K562 (cell line): ENCODE results near the gene ECM1. TPM values are rescaled to one million over a fixed set of nuclear protein-coding genes. Genes with fewer than 3 reads are reported as not detected.
A peak's percentile ranks its signal among the peaks of the same experiment; 100 is the strongest.

Experiments used
- ATAC-seq: fragments of 200-7000 bp; cut with Tn5 transposase; 3 replicates; pipeline ENCODE4 v1.9.1; 2020; ENCODE audit warnings: moderate library complexity
- BruUV-seq: library from RNA; stranded (reverse); fragments of 400-500 nt; replicated peaks from 2 replicates; lab custom pipeline; 2021; lab: Mats Ljungman, UMichigan
- CTCF ChIA-PET: fragments of 300-600 bp; formaldehyde crosslinking; extraction: SDS; loops from one replicate; lab custom pipeline; 2021; ENCODE audit warnings: low intra/inter-chr PET ratio; lab: Yijun Ruan, JAX
- POLR2A ChIA-PET: fragments of 300-600, 350-650 bp; sonication (Branson Sonifier 250); formaldehyde crosslinking; extraction: SDS; loops from one replicate; lab custom pipeline; 2021; ENCODE audit warnings: antibody characterized with exemption, inconsistent platforms; lab: Yijun Ruan, JAX
- DNase-seq, 4 experiments: peaks; one replicate each; pipeline versions ENCODE4 v3.0.0 to v3.0.0-alpha.2; 2011 to 2018; ENCODE audit warnings: low spot score in 3 of 4, mixed read lengths in 3 of 4; ENCODE audit errors: extremely low read depth in 1 of 4
- FAIRE-seq: peaks from 2 replicates; lab custom pipeline; 2011; peaks lifted over from hg19 to GRCh38; lab: Jason Lieb, UNC
- H2AFZ ChIP-seq: 2 replicates; pipeline ENCODE4 v1.6.0; 2011; ENCODE audit warnings: low read depth, low read length, control low read depth, inconsistent platforms
- H3K27ac ChIP-seq: fragments of 200-600 bp; 3 replicates; pipeline ENCODE4 v1.8.0; 2011; ENCODE audit warnings: low read depth, mild to moderate bottlenecking, control low read depth, inconsistent platforms, low read length, moderate library complexity, mixed read lengths; ENCODE audit errors: extremely low read depth
- H3K27me3 ChIP-seq, 2 experiments: fragments of 300-600 bp in 1 of 2; 2 replicates in 1 of 2; 3 replicates in 1 of 2; pipeline versions ENCODE4 v1.6.0 to v1.8.0; 2011; ENCODE audit warnings: inconsistent platforms in 2 of 2, low read length in 2 of 2, mild to moderate bottlenecking in 1 of 2, mixed read lengths in 1 of 2, moderate library complexity in 1 of 2; ENCODE audit not compliant: control insufficient read depth in 2 of 2, insufficient read depth in 2 of 2
- H3K36me3 ChIP-seq: fragments of 300-600 bp; 3 replicates; pipeline ENCODE4 v1.8.0; 2011; ENCODE audit warnings: mild to moderate bottlenecking, low read length, inconsistent platforms; ENCODE audit not compliant: control insufficient read depth, insufficient read depth
- H3K4me1 ChIP-seq, 2 experiments: fragments of 200-600 bp in 1 of 2; replicated peaks in 1 of 2; 2 replicates in 1 of 2; 3 replicates in 1 of 2; pipeline versions ENCODE4 v1.5.1 to v1.8.0; 2011; ENCODE audit warnings: inconsistent platforms in 2 of 2, low read length in 2 of 2, mild to moderate bottlenecking in 1 of 2, mixed read lengths in 1 of 2, moderate library complexity in 1 of 2; ENCODE audit not compliant: control insufficient read depth in 2 of 2, insufficient read depth in 2 of 2
- H3K4me2 ChIP-seq: 2 replicates; pipeline ENCODE4 v1.6.1; 2011; ENCODE audit warnings: low read length, control low read depth, inconsistent platforms, mixed read lengths; ENCODE audit not compliant: insufficient read depth
- H3K4me3 ChIP-seq: fragments of 200-600 bp; sonication (generic), shearing (Covaris generic); 2 replicates; pipeline ENCODE4 v1.5.1; 2016; ENCODE audit warnings: control low read depth, inconsistent platforms
- H3K79me2 ChIP-seq: fragments of 200-600 bp; 3 replicates; pipeline ENCODE4 v1.8.0; 2011; ENCODE audit warnings: low read length, inconsistent platforms; ENCODE audit not compliant: control insufficient read depth, insufficient read depth
- H3K9ac ChIP-seq, 2 experiments: 2 replicates each; pipeline versions ENCODE4 v1.6.0 to v1.6.1; 2011; ENCODE audit warnings: low read depth in 2 of 2, low read length in 2 of 2, control low read depth in 1 of 2, inconsistent platforms in 1 of 2, mild to moderate bottlenecking in 1 of 2, mixed read lengths in 1 of 2; ENCODE audit not compliant: insufficient read depth in 1 of 2
- H3K9me1 ChIP-seq: one replicate; pipeline ENCODE4 v1.6.0; 2011; ENCODE audit warnings: inconsistent platforms, mild to moderate bottlenecking, low read length, moderate library complexity; ENCODE audit not compliant: control insufficient read depth, insufficient read depth
- H3K9me3 ChIP-seq: replicated peaks from 2 replicates; pipeline ENCODE4 v1.5.1; 2011; ENCODE audit warnings: low read depth, low read length, inconsistent platforms; ENCODE audit not compliant: control insufficient read depth, insufficient read depth
- H4K20me1 ChIP-seq: replicated peaks from 2 replicates; pipeline ENCODE4 v1.6.1; 2011; ENCODE audit warnings: low read length, inconsistent platforms, mixed read lengths; ENCODE audit not compliant: control insufficient read depth, insufficient read depth
- PBX2 ChIP-seq, 2 experiments: IDR thresholded peaks in 1 of 2; conservative IDR thresholded peaks in 1 of 2; 2 replicates each; pipeline ENCODE4 v1.6.1; 2016; ENCODE audit warnings: low read depth in 2 of 2, mild to moderate bottlenecking in 1 of 2, missing compliant biosample characterization in 1 of 2, missing genetic modification characterization in 1 of 2, moderate library complexity in 1 of 2
- ZNF282 ChIP-seq: sonication (generic); formaldehyde crosslinking; IDR thresholded peaks from 2 replicates; pipeline ENCODE4 v1.8.1; 2023; ENCODE audit warnings: missing genetic modification reagents
- WGBS: fragments of 100-300 bp; shearing (Covaris generic); methylation state at CpG from one replicate; pipeline ENCODE4 v1.1.6; 2016; ENCODE audit warnings: low coverage, mixed read lengths; ENCODE audit not compliant: insufficient coverage; ENCODE audit errors: missing lambda C conversion rate; 5-methylcytosine and 5-hydroxymethylcytosine counted together
- in situ Hi-C: fragments of 300-500 bp; cut with MboI; formaldehyde crosslinking; loops from 4 replicates; pipeline ENCODE4 v1.15.0; 2018; ENCODE audit warnings: inconsistent platforms, mixed read lengths
- intact Hi-C: fragments of 100-400 bp; cut with micrococcal nuclease; formaldehyde crosslinking; loops from 2 replicates; pipeline ENCODE4 v1.14.2; 2022
- polyA plus RNA-seq, 8 experiments: library from polyadenylated mRNA; depleted of rRNA in 4 of 8; stranded (reverse) in 5 of 8; unstranded in 3 of 8; fragments of >200 nt; fragmentation: Nextera tagmentation in 2 of 8; fragmentation: Illumina TruSeq in 1 of 8; extraction: Ambion mirVana in 2 of 8; extraction: Trizol in 1 of 8; gene quantifications; 2 replicates each; pipeline versions ENCODE4 v1.2.1 to v1.2.3, GENCODE V29; 2011 to 2014; ENCODE audit warnings: inconsistent platforms in 1 of 8, missing spikeins in 1 of 8
- total RNA-seq, 7 experiments: library from RNA; depleted of rRNA in 6 of 7; stranded (reverse); fragments of >200 nt in 6 of 7; fragmentation: Illumina TruSeq in 2 of 7; extraction: Trizol in 2 of 7; gene quantifications; 2 replicates each; pipeline versions ENCODE4 v1.2.1 to v1.2.3, GENCODE V29; 2011 to 2021; ENCODE audit warnings: low replicate concordance in 1 of 7

The ECM1 gene
- total and polyA plus RNA-seq, 9 of the 15 experiments (the other 6 are each of a cell fraction or from before 2014, with no cell fraction given): 6.6 to 52.2 (median 12.8) TPM

- DNase-seq: no peak
- CTCF ChIA-PET: no interaction called here
These were observed 33.0 kb upstream of the ECM1 start for GRCh38 chr1:150474869-150475268.

More at GRCh38 chr1:150474869-150475268, 33.0 kb upstream of the ECM1 start:
- Histone ChIP-seq H3K27me3 (no peaks in the 10 kb centered on the region), H3K4me1 (peaks cover 4 to 24% of the 10 kb centered on the region in 2 experiments), H2AFZ (no peak overlapping the region), H3K36me3 (peaks cover 38% of the 10 kb centered on the region), H3K9me3 (no peaks in the 10 kb centered on the region), H3K4me2 (no peak overlapping the region), H3K9ac (no peak overlapping the region), H3K9me1 (no peaks in the 10 kb centered on the region), H4K20me1 (no peaks in the 10 kb centered on the region), H3K4me3 (no peak overlapping the region)
- no TSS peak for BruUV-seq
- intact Hi-C loops (no loop called here), in situ Hi-C loops (no loop called here)
- WGBS: 39% methylated on average over 4 of the region's 4 CpGs
- FAIRE-seq (no peak), ATAC-seq (no peak)
- POLR2A ChIA-PET: interaction anchor here (0.6 to 1.0 kb wide), 2 partner anchors 10 to 86 kb away, joined by 3 to 4 read pairs; no protein-coding TSS in a partner anchor
- TF ChIP-seq ZNF282 (CRISPR knock-in tag): no peak
- no peak for TF ChIP-seq PBX2 (CRISPR knock-in tag; IDR thresholded peaks at IDR 0.05; ENCODE audit: low read depth)
- 0 out of 2 replicates have a peak, but pooled peaks have one; percentile 8 for TF ChIP-seq PBX2 (tag; conservative IDR thresholded peaks at IDR 0.05; ENCODE audit: low read depth)
- TF ChIP-seq, all 486 proteins: peak for 1
- Histone ChIP-seq H3K27ac (no peak overlapping the region), H3K79me2 (no peaks in the 10 kb centered on the region)
